GM18517 (cell line): ENCODE measurements around the gene PRR9.
"Not testable (repeated sequence)": the region's sequence is repeated elsewhere in the genome, so short reads cannot be mapped to it uniquely, and the experiment has no call there.

ENCODE experiments used
- ATAC-seq: cut with Tn5 transposase; IDR thresholded peaks from one replicate; pipeline ENCODE4 v1.9.1; 2021; ENCODE audit warnings: mild to moderate bottlenecking, moderate library complexity; ENCODE audit not compliant: unreplicated experiment

Gene PRR9

GRCh38 chr1:153229076-153229829 lies 11.9 kb downstream of the PRR9 start:
- ATAC-seq, result not testable (repeated sequence)

GRCh38 chr1:153231363-153231762 lies 14.0 kb downstream of the PRR9 start:
- no peak for ATAC-seq

GRCh38 chr1:153231785-153232184 lies 14.4 kb downstream of the PRR9 start:
- ATAC-seq, result no peak

GRCh38 chr1:153232553-153232952 lies 15.2 kb downstream of the PRR9 start:
- ATAC-seq, result no peak

- ATAC-seq, result no peak
These were observed 16.1 kb downstream of the PRR9 start for GRCh38 chr1:153233448-153233847.

GRCh38 chr1:153238527-153238926 lies 21.1 kb downstream of the PRR9 start:
- no peak for ATAC-seq

- no peak for ATAC-seq
These were observed 24.8 kb downstream of the PRR9 start for GRCh38 chr1:153242160-153242559.

- no peak for ATAC-seq
These were observed 28.1 kb downstream of the PRR9 start for GRCh38 chr1:153245466-153245865.

GRCh38 chr1:153246018-153246417 lies 28.6 kb downstream of the PRR9 start:
- ATAC-seq, result no peak

GRCh38 chr1:153246825-153247224 lies 29.4 kb downstream of the PRR9 start:
- no peak for ATAC-seq

- ATAC-seq, result no peak
These were observed 30.9 kb downstream of the PRR9 start for GRCh38 chr1:153248176-153248879.

GRCh38 chr1:153250166-153250565 lies 32.8 kb downstream of the PRR9 start:
- ATAC-seq, result no peak

- no peak for ATAC-seq
These were observed 33.7 kb downstream of the PRR9 start for GRCh38 chr1:153251087-153251486.

- no peak for ATAC-seq
These were observed 34.2 kb downstream of the PRR9 start for GRCh38 chr1:153251562-153251961.

- no peak for ATAC-seq
These were observed 34.6 kb downstream of the PRR9 start for GRCh38 chr1:153251988-153252387.

GRCh38 chr1:153253076-153253475 lies 35.7 kb downstream of the PRR9 start:
- ATAC-seq, result no peak

- peak; percentile 71 for ATAC-seq
These were observed 36.3 kb downstream of the PRR9 start for GRCh38 chr1:153253693-153254092.

GRCh38 chr1:153259387-153259786 lies 42.0 kb downstream of the PRR9 start, which contains the start of gene LORICRIN:
Gene LORICRIN, plus strand, starts transcription at chr1:153259687. Its CDS starts 1,263 bp downstream, at chr1:153260950.
- no peak for ATAC-seq

GRCh38 chr1:153260585-153261280 lies 43.3 kb downstream of the PRR9 start:
- no peak for ATAC-seq

- ATAC-seq, result no peak
These were observed 44.1 kb downstream of the PRR9 start for GRCh38 chr1:153261281-153262069.

GRCh38 chr1:153262070-153262366 lies 44.6 kb downstream of the PRR9 start:
- no peak for ATAC-seq
